GM21529 (cell line): ENCODE data around the gene CEP72.
"Not testable (repeated sequence)": the region's sequence is repeated elsewhere in the genome, so short reads cannot be mapped to it uniquely, and the experiment has no call there.

Experiments used
- ATAC-seq: cut with Tn5 transposase; IDR thresholded peaks from one replicate; pipeline ENCODE4 v1.9.1; 2021; ENCODE audit not compliant: unreplicated experiment

Gene CEP72

GRCh38 chr5:612498-613424 is 621 bp downstream of the CEP72 start:
- ATAC-seq, result peak; percentile 25

- ATAC-seq, result no peak
These were observed 4.4 kb downstream of the CEP72 start for GRCh38 chr5:616484-617039.

DNA sequence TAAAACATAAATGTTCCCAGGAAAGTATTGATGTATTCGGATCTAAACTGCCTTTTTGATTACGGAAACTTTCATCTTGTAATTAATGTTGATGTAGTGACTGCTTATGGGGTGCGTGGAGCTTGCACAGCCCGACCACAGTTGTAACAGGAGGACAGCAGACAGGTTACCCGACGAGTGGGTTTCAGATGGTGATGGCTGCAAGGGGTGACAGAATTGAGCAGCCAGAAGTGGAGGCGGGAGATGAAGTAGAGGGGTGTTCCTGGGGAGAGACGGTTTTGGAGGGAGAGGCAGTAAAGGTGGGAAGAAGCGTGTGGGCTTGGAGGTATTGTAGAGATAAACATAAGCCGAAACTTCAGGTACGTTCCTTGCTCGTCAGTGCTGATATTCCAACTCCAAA is 5.8 kb downstream of the CEP72 start:
- no peak for ATAC-seq

GRCh38 chr5:618450-618849 is 6.3 kb downstream of the CEP72 start:
- no peak for ATAC-seq

GRCh38 chr5:619444-619843 is 7.3 kb downstream of the CEP72 start:
- ATAC-seq, result no peak

- ATAC-seq, result no peak
These were observed 8.0 kb downstream of the CEP72 start for GRCh38 chr5:620152-620551.

DNA sequence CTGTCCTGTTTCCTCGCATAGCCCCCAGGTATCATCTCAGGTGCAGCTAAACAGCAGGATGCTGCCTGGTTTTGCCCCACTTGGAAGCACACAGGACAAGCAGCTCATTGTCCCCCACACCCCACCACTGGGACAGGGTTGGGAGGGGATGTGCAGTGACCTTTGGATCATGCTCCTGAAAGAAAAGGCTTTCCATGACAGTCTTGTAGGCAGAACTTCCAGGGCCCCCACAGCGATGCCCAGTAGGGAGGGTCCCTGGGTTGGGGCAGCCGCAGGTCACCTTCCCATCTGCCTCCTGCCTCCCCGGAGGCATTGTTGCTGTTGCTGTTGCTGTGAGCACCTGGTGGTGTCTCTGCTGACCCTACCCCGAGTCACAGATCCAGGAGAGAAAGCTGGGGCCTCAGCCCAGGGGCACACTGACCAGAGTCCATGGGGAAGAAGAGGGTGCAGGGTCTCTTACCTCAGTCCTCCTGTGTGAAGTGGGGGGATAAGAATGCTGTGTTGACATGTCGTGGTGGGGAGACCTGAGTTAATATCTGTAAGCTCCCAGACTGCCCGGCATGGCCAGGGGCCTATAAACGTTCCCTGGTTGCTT is 8.5 kb downstream of the CEP72 start:
- no peak for ATAC-seq

DNA sequence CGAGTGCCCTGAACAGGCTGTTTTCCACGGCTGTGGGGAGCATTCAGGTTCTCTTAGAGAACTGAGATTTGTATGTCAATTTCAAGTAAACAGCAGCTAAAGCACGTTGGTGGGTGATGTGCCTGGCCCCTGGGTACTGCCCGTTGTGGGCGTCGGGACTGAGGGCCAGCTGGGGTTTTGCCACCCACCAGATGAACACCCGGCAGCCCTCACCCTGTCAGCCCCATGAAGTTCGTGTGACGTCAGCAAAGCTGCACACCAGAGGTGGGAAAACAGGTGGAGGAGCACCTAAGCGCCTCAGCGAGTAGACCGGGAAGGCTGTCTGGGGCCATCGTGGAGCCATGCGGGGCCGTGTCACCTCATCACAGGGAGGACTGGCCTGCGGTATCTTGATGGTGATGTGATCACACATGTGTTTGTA is 9.2 kb downstream of the CEP72 start:
- ATAC-seq, result no peak

DNA sequence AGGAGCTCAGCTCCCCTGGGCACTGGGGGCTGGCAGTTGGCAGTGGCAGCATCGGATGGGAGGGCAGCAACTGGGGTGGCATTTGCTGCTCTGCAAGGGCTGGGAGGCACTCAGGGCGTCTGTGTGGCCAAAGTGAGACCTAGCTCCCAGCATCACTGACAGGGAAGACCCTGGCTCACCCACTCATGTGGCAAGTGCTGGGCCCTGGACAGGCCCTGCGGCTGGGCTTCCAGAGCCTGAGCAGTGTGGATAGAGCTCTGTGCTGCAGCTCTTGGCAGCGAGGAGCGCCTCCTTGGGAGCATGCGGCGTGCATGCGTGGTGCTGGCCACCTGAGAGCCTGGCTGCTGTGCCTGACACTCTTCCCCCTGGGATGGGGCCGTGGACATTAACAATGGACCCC is 10.2 kb downstream of the CEP72 start:
- ATAC-seq, result no peak

DNA sequence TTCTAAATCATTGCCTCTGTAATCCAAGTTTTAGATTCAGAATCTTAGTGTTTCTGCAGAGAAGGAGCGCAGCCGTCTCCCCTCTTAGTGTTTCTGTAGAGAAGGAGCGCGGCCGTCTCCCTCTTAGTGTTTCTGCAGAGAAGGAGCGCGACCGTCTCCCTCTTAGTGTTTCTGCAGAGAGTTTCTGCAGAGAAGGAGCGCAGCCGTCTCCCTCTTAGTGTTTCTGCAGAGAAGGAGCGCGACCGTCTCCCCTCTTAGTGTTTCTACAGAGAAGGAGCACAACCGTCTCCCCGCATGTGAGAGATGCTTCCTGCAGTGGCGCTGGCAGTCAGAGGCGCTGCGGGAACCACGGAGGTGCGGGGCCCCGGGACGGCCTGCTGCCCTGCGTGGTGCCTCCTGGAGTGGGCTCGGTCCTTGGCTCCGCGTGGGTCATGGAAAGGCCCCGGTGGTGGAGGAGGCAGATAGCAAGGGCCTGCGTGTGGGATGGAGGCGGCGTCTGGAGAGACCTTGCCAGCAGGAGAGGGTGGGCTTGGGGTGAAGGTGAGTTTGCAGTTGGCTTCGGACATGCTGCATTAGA is 10.9 kb downstream of the CEP72 start:
- ATAC-seq, result no peak

- no peak for ATAC-seq
These were observed 11.4 kb downstream of the CEP72 start for GRCh38 chr5:623531-623930.

GRCh38 chr5:624118-624950 is 12.2 kb downstream of the CEP72 start:
- ATAC-seq, result no peak

DNA sequence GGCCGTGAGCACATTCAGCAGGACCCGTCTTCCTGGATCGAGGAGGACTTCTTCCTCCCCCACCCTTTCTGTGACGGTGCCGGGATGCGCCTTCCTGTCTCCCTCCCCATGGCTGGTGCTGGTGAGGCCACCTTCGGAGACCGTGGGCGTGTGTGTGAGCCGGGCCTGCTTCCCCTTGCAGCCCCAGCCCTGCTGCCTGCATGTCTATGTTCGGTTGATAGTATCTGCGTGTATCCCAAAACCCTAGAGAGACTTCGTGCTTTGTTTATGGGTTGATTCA is 12.8 kb downstream of the CEP72 start:
- no peak for ATAC-seq

GRCh38 chr5:625516-625915 is 13.4 kb downstream of the CEP72 start:
- no peak for ATAC-seq

DNA sequence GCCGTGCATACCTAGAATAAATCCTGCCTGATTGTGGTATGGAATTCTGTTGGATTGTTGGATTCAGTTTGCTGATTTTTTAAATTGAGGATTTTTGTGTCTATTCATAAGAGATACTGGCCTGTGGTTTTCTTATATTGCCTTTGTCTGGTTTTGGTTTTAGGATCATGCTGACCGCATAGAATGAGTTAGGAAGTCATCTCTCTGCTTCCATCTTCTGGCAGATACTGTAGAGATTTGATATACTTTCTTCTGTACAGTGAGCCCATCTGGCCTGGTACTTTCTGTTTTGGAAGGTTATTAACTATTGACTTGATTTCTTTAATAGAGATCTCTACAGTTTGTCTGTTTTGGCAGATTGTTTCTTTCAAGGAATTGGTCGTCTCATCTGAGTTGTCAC is 14.7 kb downstream of the CEP72 start:
- no peak for ATAC-seq

- no peak for ATAC-seq
These were observed 15.7 kb downstream of the CEP72 start for GRCh38 chr5:627840-628239.

DNA sequence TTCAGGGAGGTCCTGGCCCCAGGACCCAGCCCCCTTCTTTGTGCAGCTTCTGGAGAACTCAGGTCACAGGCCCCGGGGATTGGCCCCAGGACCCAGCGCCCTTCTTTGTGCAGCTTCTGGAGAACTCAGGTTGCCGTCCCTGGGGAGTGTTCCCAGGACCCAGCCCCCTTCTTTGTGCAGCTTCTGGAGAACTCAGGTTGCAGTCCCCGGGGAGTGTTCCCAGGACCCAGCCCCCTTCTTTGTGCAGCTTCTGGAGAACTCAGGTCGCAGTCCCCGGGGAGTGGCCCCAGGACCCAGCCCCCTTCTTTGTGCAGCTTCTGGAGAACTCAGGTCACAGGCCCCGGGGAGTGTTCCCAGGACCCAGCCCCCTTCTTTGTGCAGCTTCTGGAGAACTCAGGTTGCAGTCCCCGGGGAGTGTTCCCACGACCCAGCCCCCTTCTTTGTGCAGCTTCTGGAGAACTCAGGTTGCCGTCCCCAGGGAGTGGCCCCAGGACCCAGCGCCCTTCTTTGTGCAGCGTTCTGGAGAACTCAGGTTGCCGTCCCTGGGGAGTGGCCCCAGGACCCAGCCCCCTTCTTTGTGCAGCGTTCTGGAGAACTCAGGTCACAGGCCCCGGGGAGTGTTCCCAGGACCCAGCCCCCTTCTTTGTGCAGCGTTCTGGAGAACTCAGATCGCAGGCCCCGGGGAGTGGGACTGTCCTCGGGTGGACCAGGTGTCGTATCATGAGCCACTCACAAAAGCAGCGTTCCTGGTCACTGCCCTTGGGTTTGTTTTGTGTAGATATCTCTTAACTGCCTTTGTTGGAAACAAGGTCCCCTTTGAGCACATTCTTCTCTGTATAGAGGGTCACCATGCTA is 16.4 kb downstream of the CEP72 start:
- not testable (repeated sequence) for ATAC-seq

- no peak for ATAC-seq
These were observed 21.4 kb downstream of the CEP72 start for GRCh38 chr5:633501-633955.

GRCh38 chr5:634191-634590 is 22.1 kb downstream of the CEP72 start:
- ATAC-seq, result no peak
